SK-N-SH (cell line): Measurements from ENCODE around the gene C1orf210.

Experiments
- CHD2 ChIP-seq: fragments of 150-350 bp; IDR thresholded peaks from 2 replicates; pipeline ENCODE4 v1.6.1; 2018; ENCODE audit warnings: low read length; ENCODE audit not compliant: partially characterized antibody
- EP300 ChIP-seq, 2 experiments: IDR thresholded peaks; 2 replicates each; pipeline versions ENCODE4 v1.4.0 to v1.6.1; 2012; ENCODE audit warnings: borderline replicate concordance in 1 of 2, low read depth in 1 of 2, low read length in 1 of 2
- EZH2phosphoT487 ChIP-seq: fragments of 200-600 bp; sonication (generic); IDR thresholded peaks from 2 replicates; pipeline ENCODE4 v1.6.1; 2017; ENCODE audit warnings: low read depth, mixed run types, mild to moderate bottlenecking, antibody characterized with exemption, moderate library complexity, borderline replicate concordance
- MXI1 ChIP-seq: IDR thresholded peaks from 2 replicates; pipeline ENCODE4 v1.6.1; 2012; ENCODE audit warnings: mild to moderate bottlenecking, low read depth, low read length, improper control_type of control experiment
- SIN3A ChIP-seq: IDR thresholded peaks from 2 replicates; pipeline ENCODE4 v1.6.1; 2012; ENCODE audit warnings: low read depth, mild to moderate bottlenecking, low read length, moderate library complexity, borderline replicate concordance
- SMC3 ChIP-seq: IDR thresholded peaks from 2 replicates; pipeline ENCODE4 v1.6.1; 2012; ENCODE audit warnings: low read depth, low read length, improper control_type of control experiment
- TF ChIP-seq, protein P1 (sequence below): fragments of 150-350 bp; IDR thresholded peaks from 2 replicates; pipeline ENCODE4 v1.6.1; 2017; ENCODE audit warnings: antibody characterized with exemption, low read length, low read depth, borderline replicate concordance
- TF ChIP-seq, protein P2 (sequence below): fragments of 200-600 bp; sonication (generic); IDR thresholded peaks from 2 replicates; pipeline ENCODE4 v1.6.1; 2017; ENCODE audit warnings: antibody characterized with exemption, mild to moderate bottlenecking, moderate library complexity
- TF ChIP-seq, protein P3 (sequence below): IDR thresholded peaks from 2 replicates; pipeline ENCODE4; 2012

DNA sequence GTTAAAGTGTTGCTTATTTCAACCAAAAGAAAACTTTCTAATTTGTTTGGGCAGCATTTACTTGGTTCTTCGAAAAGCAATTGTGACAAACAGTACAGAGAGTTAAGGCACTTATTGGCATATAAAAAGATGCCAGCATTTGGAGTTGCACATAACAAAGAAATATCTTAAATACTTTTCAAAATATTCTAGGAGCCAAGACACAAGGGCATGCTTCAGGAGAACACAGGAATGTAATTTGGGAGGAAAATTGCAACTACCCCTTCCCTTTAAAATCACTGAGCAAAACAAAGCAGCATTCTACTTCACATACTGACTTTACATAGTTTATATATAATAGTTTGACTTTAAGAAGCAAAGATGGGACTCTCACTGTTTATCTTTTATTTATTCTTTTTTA is 10.8 kb upstream of the C1orf210 start:
- TF ChIP-seq EP300 (IDR thresholded peaks at IDR 0.05; ENCODE audit: borderline replicate concordance in 1 of 2, low read depth in 1 of 2, low read length in 1 of 2) (no peak), SMC3 (no peak), SIN3A (no peak), MXI1 (no peak), EZH2phosphoT487 (no peak), CHD2 (no peak)
- TF ChIP-seq, protein P1, sequence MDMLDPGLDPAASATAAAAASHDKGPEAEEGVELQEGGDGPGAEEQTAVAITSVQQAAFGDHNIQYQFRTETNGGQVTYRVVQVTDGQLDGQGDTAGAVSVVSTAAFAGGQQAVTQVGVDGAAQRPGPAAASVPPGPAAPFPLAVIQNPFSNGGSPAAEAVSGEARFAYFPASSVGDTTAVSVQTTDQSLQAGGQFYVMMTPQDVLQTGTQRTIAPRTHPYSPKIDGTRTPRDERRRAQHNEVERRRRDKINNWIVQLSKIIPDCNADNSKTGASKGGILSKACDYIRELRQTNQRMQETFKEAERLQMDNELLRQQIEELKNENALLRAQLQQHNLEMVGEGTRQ = no peak
- TF ChIP-seq, protein P2, sequence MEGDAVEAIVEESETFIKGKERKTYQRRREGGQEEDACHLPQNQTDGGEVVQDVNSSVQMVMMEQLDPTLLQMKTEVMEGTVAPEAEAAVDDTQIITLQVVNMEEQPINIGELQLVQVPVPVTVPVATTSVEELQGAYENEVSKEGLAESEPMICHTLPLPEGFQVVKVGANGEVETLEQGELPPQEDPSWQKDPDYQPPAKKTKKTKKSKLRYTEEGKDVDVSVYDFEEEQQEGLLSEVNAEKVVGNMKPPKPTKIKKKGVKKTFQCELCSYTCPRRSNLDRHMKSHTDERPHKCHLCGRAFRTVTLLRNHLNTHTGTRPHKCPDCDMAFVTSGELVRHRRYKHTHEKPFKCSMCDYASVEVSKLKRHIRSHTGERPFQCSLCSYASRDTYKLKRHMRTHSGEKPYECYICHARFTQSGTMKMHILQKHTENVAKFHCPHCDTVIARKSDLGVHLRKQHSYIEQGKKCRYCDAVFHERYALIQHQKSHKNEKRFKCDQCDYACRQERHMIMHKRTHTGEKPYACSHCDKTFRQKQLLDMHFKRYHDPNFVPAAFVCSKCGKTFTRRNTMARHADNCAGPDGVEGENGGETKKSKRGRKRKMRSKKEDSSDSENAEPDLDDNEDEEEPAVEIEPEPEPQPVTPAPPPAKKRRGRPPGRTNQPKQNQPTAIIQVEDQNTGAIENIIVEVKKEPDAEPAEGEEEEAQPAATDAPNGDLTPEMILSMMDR = no peak
- TF ChIP-seq, protein P3, sequence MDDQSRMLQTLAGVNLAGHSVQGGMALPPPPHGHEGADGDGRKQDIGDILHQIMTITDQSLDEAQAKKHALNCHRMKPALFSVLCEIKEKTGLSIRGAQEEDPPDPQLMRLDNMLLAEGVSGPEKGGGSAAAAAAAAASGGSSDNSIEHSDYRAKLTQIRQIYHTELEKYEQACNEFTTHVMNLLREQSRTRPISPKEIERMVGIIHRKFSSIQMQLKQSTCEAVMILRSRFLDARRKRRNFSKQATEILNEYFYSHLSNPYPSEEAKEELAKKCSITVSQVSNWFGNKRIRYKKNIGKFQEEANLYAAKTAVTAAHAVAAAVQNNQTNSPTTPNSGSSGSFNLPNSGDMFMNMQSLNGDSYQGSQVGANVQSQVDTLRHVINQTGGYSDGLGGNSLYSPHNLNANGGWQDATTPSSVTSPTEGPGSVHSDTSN = no peak
